NCI-H82 (cell line): ENCODE results near the gene FUZ.

ENCODE experiments used
- DNase-seq: peaks from one replicate; lab custom pipeline; 2025; lab: John Stamatoyannopoulos, UW

Gene FUZ

GRCh38 chr19:49830766-49831165 lies 17.7 kb upstream of the FUZ start:
- no peak for DNase-seq

GRCh38 chr19:49829721-49830120 lies 16.6 kb upstream of the FUZ start:
- no peak for DNase-seq

GRCh38 chr19:49829200-49829599 lies 16.1 kb upstream of the FUZ start:
- DNase-seq, result no peak

- DNase-seq, result no peak
These were observed 13.9 kb upstream of the FUZ start for GRCh38 chr19:49827034-49827433.

GRCh38 chr19:49824662-49825061 lies 11.6 kb upstream of the FUZ start:
- no peak for DNase-seq

- no peak for DNase-seq
These were observed 10.4 kb upstream of the FUZ start for GRCh38 chr19:49823472-49823871.

GRCh38 chr19:49820125-49820524 lies 7.0 kb upstream of the FUZ start:
- DNase-seq, result peak; percentile 99

GRCh38 chr19:49819452-49820115 lies 6.5 kb upstream of the FUZ start:
- DNase-seq, result peak; percentile 58

- DNase-seq, result peak; percentile 66
These were observed 5.7 kb upstream of the FUZ start for GRCh38 chr19:49818649-49819370.

- peak; percentile 95 for DNase-seq
These were observed 5.0 kb upstream of the FUZ start, which contains the start of gene MED25 for GRCh38 chr19:49817964-49818648. TSS of gene MED25 (plus strand) at chr19:49818289. CDS start at chr19:49818342, 53 bp downstream.

- peak; percentile 45 for DNase-seq
These were observed 3.5 kb upstream of the FUZ start for GRCh38 chr19:49816590-49816989.

- DNase-seq, result no peak
These were observed 918 bp upstream of the FUZ start for GRCh38 chr19:49814010-49814409.

- peak; percentile 50 for DNase-seq
These were observed 568 bp downstream of the FUZ start for GRCh38 chr19:49812452-49812996.

- no peak for DNase-seq
These were observed 1.8 kb downstream of the FUZ start for GRCh38 chr19:49811328-49811727.

- no peak for DNase-seq
These were observed 3.1 kb downstream of the FUZ start for GRCh38 chr19:49809941-49810389.

GRCh38 chr19:49809160-49809940 lies 3.7 kb downstream of the FUZ start:
- no peak for DNase-seq

- DNase-seq, result peak; percentile 91
These were observed 4.4 kb downstream of the FUZ start for GRCh38 chr19:49808711-49809159.

- DNase-seq, result no peak
These were observed 5.0 kb downstream of the FUZ start for GRCh38 chr19:49807904-49808675.

- DNase-seq, result no peak
These were observed 5.8 kb downstream of the FUZ start for GRCh38 chr19:49807058-49807903.

- no peak for DNase-seq
These were observed 6.5 kb downstream of the FUZ start for GRCh38 chr19:49806620-49806959.
